ENCODE measurements around the gene ACTC1. TPM values are rescaled to one million over a fixed set of nuclear protein-coding genes. Genes with fewer than 3 reads are reported as not detected.

Gene ACTC1
- total RNA-seq, 1 donor from 2014 or later, result 14,086 TPM

DNA sequence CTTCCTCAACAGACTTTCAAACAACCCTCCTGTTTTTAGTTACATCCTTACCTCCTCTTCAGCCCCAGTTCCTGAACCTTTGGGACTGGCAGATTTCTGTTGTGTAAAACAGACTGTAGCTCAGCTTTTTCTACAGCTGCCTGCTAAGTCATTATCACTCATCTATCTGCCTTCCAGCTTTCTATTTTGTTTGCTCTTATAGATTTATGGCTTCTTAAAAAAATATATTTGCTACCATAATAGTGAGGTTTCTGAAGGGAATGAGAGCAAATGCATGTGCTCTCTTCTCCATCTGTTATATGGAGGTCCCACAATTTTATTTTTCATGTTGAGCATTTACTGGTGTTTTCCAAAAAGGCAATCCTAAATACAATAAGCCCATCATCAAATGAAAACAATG, 22.3 kb downstream of the ACTC1 start:
- intact Hi-C loops (cut with micrococcal nuclease), result no loop called here
- ATAC-seq, result no peak
- no peak for DNase-seq

- intact Hi-C loops (cut with micrococcal nuclease), result no loop called here
- DNase-seq, result no peak
- ATAC-seq, result no peak
Measured at GRCh38 chr15:34772312-34772711, 23.0 kb downstream of the ACTC1 start.

DNA sequence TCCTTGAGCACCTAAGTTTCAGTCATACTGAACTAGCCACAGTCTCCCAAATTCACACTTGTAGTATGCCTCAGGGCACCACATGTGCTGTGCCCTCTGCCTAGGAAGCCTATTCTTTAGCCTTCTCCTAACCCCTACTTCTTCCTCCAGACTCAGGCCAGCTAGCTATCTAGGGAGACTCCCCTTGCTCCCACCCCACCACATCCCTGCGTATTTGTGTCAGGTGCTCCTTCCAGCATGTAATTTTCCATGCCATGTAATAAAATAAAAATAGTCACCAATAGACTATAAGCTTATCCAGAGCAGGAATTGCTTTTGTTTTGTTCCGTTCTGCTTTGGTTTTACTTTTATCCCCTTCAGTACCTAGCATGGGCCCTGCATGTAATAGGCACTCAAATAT, 25.6 kb downstream of the ACTC1 start:
- ATAC-seq, result peak; percentile 57
- no peak for DNase-seq
- intact Hi-C loops (cut with micrococcal nuclease), result no loop called here

- ATAC-seq, result no peak
- DNase-seq, result no peak
- intact Hi-C loops (cut with micrococcal nuclease), result no loop called here
Measured at GRCh38 chr15:34768530-34768929, 26.8 kb downstream of the ACTC1 start.

- DNase-seq (no peak), ATAC-seq (no peak)
- intact Hi-C loops (cut with micrococcal nuclease), result no loop called here
Measured at GRCh38 chr15:34765741-34766140, 29.6 kb downstream of the ACTC1 start.

GRCh38 chr15:34760909-34761308, 34.4 kb downstream of the ACTC1 start:
- intact Hi-C loops (cut with micrococcal nuclease), result no loop called here
- ATAC-seq (no peak), DNase-seq (no peak)

GRCh38 chr15:34759992-34760391, 35.4 kb downstream of the ACTC1 start:
- intact Hi-C loops (cut with micrococcal nuclease), result no loop called here

DNA sequence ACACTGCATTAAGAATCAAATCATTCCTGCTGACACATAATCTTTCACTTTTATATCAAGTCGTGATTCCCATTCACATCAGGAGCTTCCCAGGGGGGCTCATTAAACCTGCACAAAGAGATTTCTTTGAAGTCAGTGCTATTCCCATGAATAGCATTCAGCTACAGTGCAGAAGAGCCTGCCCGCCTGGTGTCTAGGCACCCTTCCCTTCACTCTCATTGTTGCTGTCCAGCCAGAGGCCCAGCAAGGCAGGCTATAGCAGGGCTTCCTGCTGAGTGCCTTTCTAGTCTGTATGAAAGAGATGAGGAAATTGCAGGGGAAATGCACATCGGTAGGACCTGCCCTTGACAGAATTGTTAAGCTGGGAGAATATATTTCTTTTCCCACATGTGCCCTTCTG, 36.0 kb downstream of the ACTC1 start:
- DNase-seq (no peak), ATAC-seq (no peak)
- intact Hi-C loops (cut with micrococcal nuclease), result no loop called here

More at GRCh38 chr15:34759992-34760391, 35.4 kb downstream of the ACTC1 start:
- DNase-seq (no peak), ATAC-seq (no peak)

- ATAC-seq, result no peak
- no peak for DNase-seq
- intact Hi-C loops (cut with micrococcal nuclease), result no loop called here
Measured at GRCh38 chr15:34757262-34757661, 38.1 kb downstream of the ACTC1 start.

GRCh38 chr15:34755419-34755773, 40.0 kb downstream of the ACTC1 start:
- DNase-seq (no peak), ATAC-seq (no peak)
- intact Hi-C loops (cut with micrococcal nuclease), result no loop called here

DNA sequence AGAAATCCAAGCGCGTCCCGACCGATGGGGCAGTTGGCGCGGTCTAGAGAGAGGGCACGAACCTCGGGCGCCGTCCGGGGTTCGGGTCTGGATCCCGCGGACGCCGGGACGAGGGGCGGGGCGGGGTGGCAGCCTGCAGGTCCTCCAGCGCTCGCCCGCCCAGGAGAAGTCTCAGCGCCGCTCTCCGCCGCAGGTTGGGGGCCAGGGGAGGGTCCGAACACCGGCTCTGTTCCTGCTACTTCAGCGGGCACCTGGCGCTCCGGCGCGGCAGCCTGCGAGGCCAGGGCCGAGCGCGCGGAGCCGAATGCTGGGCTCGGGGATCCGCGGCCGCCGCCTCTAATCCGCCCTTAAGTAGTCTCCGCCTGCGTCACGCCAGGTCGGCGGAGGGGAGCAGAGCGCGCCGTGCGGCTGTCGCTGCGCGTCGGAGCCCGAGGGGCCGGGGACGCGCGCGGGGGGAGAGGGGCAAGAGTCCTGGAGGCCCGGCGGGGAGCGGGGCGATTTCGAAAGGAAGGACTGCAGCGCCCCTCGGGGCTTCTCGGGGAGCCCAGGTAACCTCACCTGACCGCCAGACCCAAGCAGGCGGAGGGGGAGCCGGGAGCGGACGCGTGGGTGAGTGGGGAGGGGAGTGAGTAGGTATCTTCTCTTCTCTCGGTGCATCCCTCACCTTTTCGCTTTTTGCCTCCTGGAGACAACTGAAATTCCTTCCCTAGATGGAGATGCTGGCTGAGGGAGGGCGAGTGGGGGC, 40.5 kb downstream of the ACTC1 start, which contains the start of gene GJD2:
Gene GJD2, minus strand, starts transcription at position 325 of the 745 bp plus-strand sequence. CDS start 510 bp downstream, outside the sequence.
- ATAC-seq (peak; percentile 26), DNase-seq (peak; percentile 28)
- intact Hi-C loops (cut with micrococcal nuclease), result no loop called here

GRCh38 chr15:34754171-34754601, 41.2 kb downstream of the ACTC1 start:
- intact Hi-C loops (cut with micrococcal nuclease), result no loop called here
- ATAC-seq, result no peak
- DNase-seq, result no peak

GRCh38 chr15:34753236-34753894, 42.0 kb downstream of the ACTC1 start:
- ATAC-seq (peak; percentile 53), DNase-seq (no peak)
- intact Hi-C loops (cut with micrococcal nuclease), result no loop called here

- DNase-seq (no peak), ATAC-seq (no peak)
- intact Hi-C loops (cut with micrococcal nuclease), result no loop called here
Measured at GRCh38 chr15:34749691-34750090, 45.7 kb downstream of the ACTC1 start.

Other genes starting within 250 kb of the ACTC1 start
- gene GOLGA8B, start 211.9 kb downstream of the ACTC1 start, total RNA-seq, result 10.3 TPM
- gene GJD2, start 40.6 kb downstream of the ACTC1 start, total RNA-seq, result not detected
- gene AQR, start 174.2 kb upstream of the ACTC1 start, total RNA-seq, result 11.0 TPM
- 57.1 TPM for gene ZNF770, start 192.7 kb upstream of the ACTC1 start, total RNA-seq